ENCODE data around the gene HAP1.
A peak's percentile ranks its signal among the peaks of the same experiment; 100 is the strongest.

The HAP1 gene, protein sequence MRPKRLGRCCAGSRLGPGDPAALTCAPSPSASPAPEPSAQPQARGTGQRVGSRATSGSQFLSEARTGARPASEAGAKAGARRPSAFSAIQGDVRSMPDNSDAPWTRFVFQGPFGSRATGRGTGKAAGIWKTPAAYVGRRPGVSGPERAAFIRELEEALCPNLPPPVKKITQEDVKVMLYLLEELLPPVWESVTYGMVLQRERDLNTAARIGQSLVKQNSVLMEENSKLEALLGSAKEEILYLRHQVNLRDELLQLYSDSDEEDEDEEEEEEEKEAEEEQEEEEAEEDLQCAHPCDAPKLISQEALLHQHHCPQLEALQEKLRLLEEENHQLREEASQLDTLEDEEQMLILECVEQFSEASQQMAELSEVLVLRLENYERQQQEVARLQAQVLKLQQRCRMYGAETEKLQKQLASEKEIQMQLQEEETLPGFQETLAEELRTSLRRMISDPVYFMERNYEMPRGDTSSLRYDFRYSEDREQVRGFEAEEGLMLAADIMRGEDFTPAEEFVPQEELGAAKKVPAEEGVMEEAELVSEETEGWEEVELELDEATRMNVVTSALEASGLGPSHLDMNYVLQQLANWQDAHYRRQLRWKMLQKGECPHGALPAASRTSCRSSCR

DNA sequence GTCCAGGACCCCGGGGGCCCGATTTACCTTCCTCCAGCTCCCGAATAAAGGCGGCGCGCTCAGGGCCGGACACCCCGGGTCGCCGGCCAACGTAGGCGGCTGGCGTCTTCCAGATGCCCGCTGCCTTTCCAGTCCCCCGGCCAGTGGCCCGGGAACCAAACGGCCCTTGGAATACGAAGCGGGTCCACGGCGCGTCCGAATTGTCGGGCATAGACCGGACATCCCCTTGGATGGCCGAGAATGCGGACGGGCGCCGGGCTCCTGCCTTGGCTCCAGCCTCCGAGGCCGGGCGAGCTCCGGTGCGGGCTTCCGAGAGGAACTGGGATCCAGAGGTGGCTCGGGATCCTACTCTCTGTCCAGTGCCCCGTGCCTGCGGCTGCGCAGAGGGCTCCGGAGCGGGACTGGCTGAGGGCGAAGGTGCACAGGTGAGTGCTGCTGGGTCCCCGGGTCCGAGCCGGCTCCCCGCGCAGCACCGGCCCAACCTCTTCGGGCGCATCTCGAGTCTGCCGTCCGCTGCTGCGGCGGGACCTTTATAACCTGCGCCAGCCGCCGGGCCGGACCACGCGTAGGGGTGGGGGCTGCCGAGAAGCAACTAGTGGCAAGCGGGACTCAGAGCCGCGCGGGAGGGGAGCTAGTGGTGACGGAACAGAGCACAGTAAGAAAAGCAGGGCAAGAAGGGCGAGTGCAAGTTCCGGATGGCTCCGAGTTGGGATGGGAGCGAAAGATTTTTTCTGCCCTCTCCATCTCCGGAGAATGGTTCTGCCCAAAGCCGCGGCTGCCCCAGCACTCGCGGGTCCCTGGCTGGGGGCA is at the start of gene HAP1:
Gene HAP1 (minus strand): TSS at position 505 of the 810 bp plus-strand sequence. CDS start 9 bp downstream, at position 496.
- Histone ChIP-seq H3K27ac (ENCODE audit: poor library complexity, severe bottlenecking) (no peak within 1 kb of the TSS), H3K9me3 (ENCODE audit: severe bottlenecking) (no peaks in the 10 kb centered on the region), H3K27me3 (ENCODE audit: insufficient read depth, poor library complexity, severe bottlenecking) (no peaks in the 10 kb centered on the region), H3K4me1 (ENCODE audit: insufficient read depth, poor library complexity, severe bottlenecking) (peaks cover 14% of the 10 kb centered on the region), H3K4me3 (ENCODE audit: severe bottlenecking) (peak within 1 kb of the TSS; percentile 39), H3K36me3 (ENCODE audit: low read depth) (no peaks in the 10 kb centered on the region)
- no peak for DNase-seq (ENCODE audit: low spot score)
- TF ChIP-seq, protein P1, sequence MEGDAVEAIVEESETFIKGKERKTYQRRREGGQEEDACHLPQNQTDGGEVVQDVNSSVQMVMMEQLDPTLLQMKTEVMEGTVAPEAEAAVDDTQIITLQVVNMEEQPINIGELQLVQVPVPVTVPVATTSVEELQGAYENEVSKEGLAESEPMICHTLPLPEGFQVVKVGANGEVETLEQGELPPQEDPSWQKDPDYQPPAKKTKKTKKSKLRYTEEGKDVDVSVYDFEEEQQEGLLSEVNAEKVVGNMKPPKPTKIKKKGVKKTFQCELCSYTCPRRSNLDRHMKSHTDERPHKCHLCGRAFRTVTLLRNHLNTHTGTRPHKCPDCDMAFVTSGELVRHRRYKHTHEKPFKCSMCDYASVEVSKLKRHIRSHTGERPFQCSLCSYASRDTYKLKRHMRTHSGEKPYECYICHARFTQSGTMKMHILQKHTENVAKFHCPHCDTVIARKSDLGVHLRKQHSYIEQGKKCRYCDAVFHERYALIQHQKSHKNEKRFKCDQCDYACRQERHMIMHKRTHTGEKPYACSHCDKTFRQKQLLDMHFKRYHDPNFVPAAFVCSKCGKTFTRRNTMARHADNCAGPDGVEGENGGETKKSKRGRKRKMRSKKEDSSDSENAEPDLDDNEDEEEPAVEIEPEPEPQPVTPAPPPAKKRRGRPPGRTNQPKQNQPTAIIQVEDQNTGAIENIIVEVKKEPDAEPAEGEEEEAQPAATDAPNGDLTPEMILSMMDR (IDR thresholded peaks at IDR 0.05; ENCODE audit: poor library complexity, severe bottlenecking): no peak
- ATAC-seq (ENCODE audit: low read depth): peak; percentile 60

DNA sequence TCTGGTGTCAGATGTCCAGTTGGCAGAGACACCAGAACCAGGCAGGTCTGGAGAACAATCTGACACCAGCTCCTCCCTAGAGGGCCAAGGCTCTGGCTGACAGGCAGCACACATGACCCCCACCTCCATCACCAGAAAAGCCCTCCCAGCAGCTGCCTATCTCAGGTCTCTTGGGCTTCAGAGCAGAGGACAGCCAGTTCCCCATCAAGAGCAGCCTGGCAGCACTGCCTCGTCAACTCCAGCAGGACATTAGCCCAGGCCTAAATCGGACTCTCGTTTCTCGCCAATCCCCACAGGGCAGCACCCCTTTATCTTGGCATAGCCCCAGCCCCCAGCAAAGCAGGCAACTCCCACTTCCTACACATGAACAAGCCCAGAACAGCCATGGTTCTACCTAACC is 47.7 kb upstream of the HAP1 start:
- DNase-seq (ENCODE audit: low spot score): no peak

DNA sequence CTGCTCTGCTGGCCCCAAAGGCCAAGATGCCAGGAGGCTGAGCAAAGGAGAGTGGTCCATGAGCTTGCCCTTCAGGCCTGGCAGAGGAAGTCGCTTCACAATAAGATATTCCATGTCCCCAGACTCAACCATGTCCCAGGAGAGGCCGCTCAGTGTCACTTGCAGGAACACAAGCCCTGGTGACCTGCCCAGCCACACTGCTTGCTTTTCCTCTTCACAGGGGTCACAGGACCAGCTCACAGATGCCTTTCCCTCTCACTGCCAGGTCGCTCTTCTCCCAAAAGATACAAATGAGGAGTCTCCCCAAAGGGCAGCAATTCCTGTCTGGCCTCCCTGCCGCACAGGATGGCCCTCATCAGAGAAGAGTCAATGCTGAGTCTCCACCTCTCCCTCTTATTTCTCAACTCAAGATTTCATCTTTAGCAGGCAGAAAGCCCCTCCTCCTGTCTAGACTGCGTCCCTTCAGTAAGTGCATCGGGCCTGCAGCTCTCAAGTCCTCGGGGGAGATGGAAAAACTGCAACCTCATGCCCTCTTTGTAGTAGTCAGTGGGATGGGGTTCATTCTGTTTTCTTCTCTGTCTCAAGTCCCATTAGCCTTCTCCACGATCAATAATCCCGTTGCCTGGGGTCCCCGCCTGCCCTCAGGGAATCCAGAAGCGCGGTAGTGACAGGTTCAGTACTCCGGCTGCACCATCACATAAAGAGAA is 47.1 kb upstream of the HAP1 start:
- DNase-seq (ENCODE audit: low spot score): no peak
- Histone ChIP-seq H3K4me3 (ENCODE audit: severe bottlenecking) (no peak overlapping the region), H3K9me3 (ENCODE audit: severe bottlenecking) (no peaks in the 10 kb centered on the region), H3K36me3 (ENCODE audit: low read depth) (peaks cover 42% of the 10 kb centered on the region), H3K4me1 (ENCODE audit: insufficient read depth, poor library complexity, severe bottlenecking) (peaks cover 37% of the 10 kb centered on the region), H3K27me3 (ENCODE audit: insufficient read depth, poor library complexity, severe bottlenecking) (no peaks in the 10 kb centered on the region), H3K27ac (ENCODE audit: poor library complexity, severe bottlenecking) (peak overlapping the region; percentile 94)
- TF ChIP-seq, protein P1 (IDR thresholded peaks at IDR 0.05; ENCODE audit: poor library complexity, severe bottlenecking): no peak
- no peak for ATAC-seq (ENCODE audit: low read depth)

More for the DNA sequence above, 47.7 kb upstream of the HAP1 start:
- Histone ChIP-seq H3K36me3 (ENCODE audit: low read depth) (peaks cover 36% of the 10 kb centered on the region), H3K27me3 (ENCODE audit: insufficient read depth, poor library complexity, severe bottlenecking) (no peaks in the 10 kb centered on the region), H3K4me1 (ENCODE audit: insufficient read depth, poor library complexity, severe bottlenecking) (peaks cover 34% of the 10 kb centered on the region), H3K9me3 (ENCODE audit: severe bottlenecking) (no peaks in the 10 kb centered on the region), H3K27ac (ENCODE audit: poor library complexity, severe bottlenecking) (peak overlapping the region; percentile 94), H3K4me3 (ENCODE audit: severe bottlenecking) (no peak overlapping the region)
- ATAC-seq (ENCODE audit: low read depth): no peak
- TF ChIP-seq, protein P1 (IDR thresholded peaks at IDR 0.05; ENCODE audit: poor library complexity, severe bottlenecking): no peak

DNA sequence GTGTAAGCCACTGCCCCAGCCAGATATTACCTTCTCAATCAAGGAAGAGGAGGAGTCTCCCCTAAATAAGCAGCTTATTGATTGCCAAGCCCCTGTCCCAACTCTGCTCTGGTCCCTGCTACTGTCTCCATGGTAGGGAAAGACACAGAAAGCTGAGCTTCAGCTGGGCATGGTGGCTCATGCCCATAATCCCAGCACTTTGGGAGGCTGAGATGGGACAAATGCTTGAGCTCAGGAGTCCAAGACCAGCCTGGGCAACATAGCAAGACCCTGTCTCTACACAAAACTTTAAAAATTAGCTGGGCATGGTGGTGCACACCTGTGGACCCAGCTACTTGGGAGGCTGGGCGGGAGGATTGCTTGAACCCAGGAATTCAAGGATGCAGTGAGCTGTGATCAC is 45.5 kb upstream of the HAP1 start:
- H3K27ac ChIP-seq (ENCODE audit: poor library complexity, severe bottlenecking): peak overlapping the region; percentile 94

More for the DNA sequence above, 45.5 kb upstream of the HAP1 start:
- no peaks in the 10 kb centered on the region for H3K27me3 ChIP-seq (ENCODE audit: insufficient read depth, poor library complexity, severe bottlenecking)
- peaks cover 49% of the 10 kb centered on the region for H3K36me3 ChIP-seq (ENCODE audit: low read depth)
- ATAC-seq (ENCODE audit: low read depth) (no peak), DNase-seq (ENCODE audit: low spot score) (no peak)
- TF ChIP-seq, protein P1 (IDR thresholded peaks at IDR 0.05; ENCODE audit: poor library complexity, severe bottlenecking): no peak
- H3K4me3 ChIP-seq (ENCODE audit: severe bottlenecking): no peak overlapping the region
- H3K4me1 ChIP-seq (ENCODE audit: insufficient read depth, poor library complexity, severe bottlenecking): peaks cover 52% of the 10 kb centered on the region
- no peaks in the 10 kb centered on the region for H3K9me3 ChIP-seq (ENCODE audit: severe bottlenecking)
